ENCODE data around the gene IPCEF1. TPM values are rescaled to one million over a fixed set of nuclear protein-coding genes. Genes with fewer than 3 reads are reported as not detected.
A peak's percentile ranks its signal among the peaks of the same experiment; 100 is the strongest.

Gene IPCEF1
- total and polyA plus RNA-seq, 2 donors (not counting 3 experiments of a cell fraction or from before 2014, with no cell fraction given): 0.01 to 0.51 TPM

DNA sequence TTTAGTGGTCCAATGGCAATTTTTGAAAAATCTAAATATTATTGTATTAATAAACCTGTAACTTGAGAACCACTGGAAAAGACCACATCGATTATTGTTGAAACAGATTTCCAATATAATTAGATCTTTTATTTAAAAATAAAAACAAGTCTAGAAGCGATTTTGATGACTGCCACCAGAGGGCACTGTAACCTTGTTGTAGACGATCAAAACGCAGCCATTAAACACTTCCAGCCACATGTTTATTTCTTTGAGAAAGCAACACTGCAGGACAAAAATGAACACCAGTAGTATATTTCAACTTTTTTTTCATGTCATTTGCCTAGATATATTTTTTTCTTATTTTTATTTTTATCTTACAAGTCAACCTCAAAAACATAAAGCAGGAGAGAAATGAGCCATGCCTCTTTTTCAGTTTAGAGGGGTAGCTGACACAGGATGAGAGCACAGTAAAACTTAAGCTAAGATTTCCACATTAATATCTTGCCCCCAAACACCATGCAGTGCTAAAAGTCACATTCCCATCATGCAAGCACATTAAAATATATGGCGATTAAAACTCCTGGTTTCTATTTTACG, 202.1 kb downstream of the IPCEF1 start:
- peaks cover 0 to 3% of the 10 kb centered on the region in 2 experiments for H3K27me3 ChIP-seq (ENCODE audit: control insufficient read depth in 2 of 2, insufficient read depth in 2 of 2, low read length in 2 of 2)
- no peaks in the 10 kb centered on the region for H3K9me1 ChIP-seq (replicated peaks; ENCODE audit: control insufficient read depth, extremely low read depth, insufficient read depth, low read length)
- intact Hi-C loops (cut with micrococcal nuclease) (loop anchor here (1.0 to 10.0 kb wide), 10 partner anchors 123 to 1020 kb away; partner anchors contain the start of gene CNKSR3), dilution Hi-C loops (cut with MboI; ENCODE audit: extremely low pct_ligation_motif_present, low sequenced_read_pairs) (no loop called here)
- H3K79me2 ChIP-seq (ENCODE audit: control insufficient read depth, insufficient read depth, low read length): no peaks in the 10 kb centered on the region
- FAIRE-seq: peak; percentile 71
- peak overlapping the region; percentile 8 for H2AFZ ChIP-seq (ENCODE audit: low read depth, low read length)
- ChIA-PET CTCF (interaction anchor here (0.6 to 6.8 kb wide), 29 partner anchors 11 to 1122 kb away, joined by 3 to 53 read pairs (median 4); no protein-coding TSS in a partner anchor), POLR2A (no interaction called here)
- H3K36me3 ChIP-seq (ENCODE audit: control insufficient read depth in 2 of 2, extremely low read depth in 1 of 2, insufficient read depth in 2 of 2, low read length in 2 of 2): no peaks in the 10 kb centered on the region
- no peaks in the 10 kb centered on the region for H3K4me1 ChIP-seq (ENCODE audit: control insufficient read depth, extremely low read depth, insufficient read depth, low read length)
- H3K4me3 ChIP-seq (replicated peaks in 1 of 3; ENCODE audit: insufficient read depth in 1 of 3, low read depth in 1 of 3, low read length in 3 of 3): no peak overlapping the region
- H3K9ac ChIP-seq (replicated peaks; ENCODE audit: extremely low read depth, insufficient read depth, low read length): no peak overlapping the region
- no TSS peak for BruUV-seq (replicated peaks)
- TF ChIP-seq MAX (IDR thresholded peaks at IDR 0.05; ENCODE audit: insufficient read depth, insufficient read length) (no peak), CTCF (IDR thresholded peaks at IDR 0.05; ENCODE audit: extremely low read depth in 1 of 2, insufficient read depth in 1 of 2, low read depth in 1 of 2, low read length in 2 of 2) (peak; percentile 34 to 42)
- no peaks in the 10 kb centered on the region for H4K20me1 ChIP-seq (replicated peaks; ENCODE audit: control insufficient read depth, extremely low read depth, insufficient read depth, low read length)
- H3K4me2 ChIP-seq (ENCODE audit: insufficient read depth, low read length): no peak overlapping the region
- H3K9me3 ChIP-seq (replicated peaks; ENCODE audit: control insufficient read depth, insufficient read depth, low read length): no peaks in the 10 kb centered on the region
- H3K27ac ChIP-seq (ENCODE audit: insufficient read depth, low read depth, low read length): no peak overlapping the region
- DNase-seq (ENCODE audit: low read depth, low spot score): peak; percentile 80

- no peak overlapping the region for H3K9ac ChIP-seq (replicated peaks; ENCODE audit: extremely low read depth, insufficient read depth, low read length)
- dilution Hi-C loops (cut with MboI; ENCODE audit: extremely low pct_ligation_motif_present, low sequenced_read_pairs): no loop called here
- intact Hi-C loops (cut with micrococcal nuclease): no loop called here
- CTCF ChIA-PET: no interaction called here
- BruUV-seq (replicated peaks): no TSS peak
- H3K9me3 ChIP-seq (replicated peaks; ENCODE audit: control insufficient read depth, insufficient read depth, low read length): no peaks in the 10 kb centered on the region
- no peaks in the 10 kb centered on the region for H3K79me2 ChIP-seq (ENCODE audit: control insufficient read depth, insufficient read depth, low read length)
- H3K36me3 ChIP-seq (ENCODE audit: control insufficient read depth in 2 of 2, extremely low read depth in 1 of 2, insufficient read depth in 2 of 2, low read length in 2 of 2): no peaks in the 10 kb centered on the region
- peaks cover 0 to 8% of the 10 kb centered on the region in 2 experiments for H3K27me3 ChIP-seq (ENCODE audit: control insufficient read depth in 2 of 2, insufficient read depth in 2 of 2, low read length in 2 of 2)
- H3K4me2 ChIP-seq (ENCODE audit: insufficient read depth, low read length): no peak overlapping the region
- no peak overlapping the region for H3K27ac ChIP-seq (ENCODE audit: insufficient read depth, low read depth, low read length)
- no peak overlapping the region for H2AFZ ChIP-seq (ENCODE audit: low read depth, low read length)
- TF ChIP-seq FOS (IDR thresholded peaks at IDR 0.05; ENCODE audit: borderline replicate concordance, insufficient read depth, low read length): no peak
- DNase-seq (ENCODE audit: low read depth, low spot score) (no peak), FAIRE-seq (no peak)
- POLR2A ChIA-PET: no interaction called here
- H3K4me3 ChIP-seq (replicated peaks in 1 of 3; ENCODE audit: insufficient read depth in 1 of 3, low read depth in 1 of 3, low read length in 3 of 3): no peak overlapping the region
- no peaks in the 10 kb centered on the region for H3K9me1 ChIP-seq (replicated peaks; ENCODE audit: control insufficient read depth, extremely low read depth, insufficient read depth, low read length)
- H4K20me1 ChIP-seq (replicated peaks; ENCODE audit: control insufficient read depth, extremely low read depth, insufficient read depth, low read length): no peaks in the 10 kb centered on the region
- H3K4me1 ChIP-seq (ENCODE audit: control insufficient read depth, extremely low read depth, insufficient read depth, low read length): no peaks in the 10 kb centered on the region
Measured at GRCh38 chr6:154143753-154144152, 212.8 kb downstream of the IPCEF1 start.
